Renal pelvis (tissue), 4 donors: ENCODE measurements around the gene SH2D3C. TPM values are rescaled to one million over a fixed set of nuclear protein-coding genes. Genes with fewer than 3 reads are reported as not detected.
A peak's percentile ranks its signal among the peaks of the same experiment; 100 is the strongest.

Source experiments
- DNase-seq: peaks from one replicate; pipeline ENCODE4 v3.0.0-alpha.2; 2013
- polyA plus RNA-seq, 3 donors: library from polyadenylated mRNA; unstranded; fragments of 120-200 nt; gene quantifications; one replicate each; pipeline ENCODE4 v1.2.1, GENCODE V29; 2013; ENCODE audit not compliant: insufficient read length in 3 of 3

SH2D3C gene
- polyA plus RNA-seq, 3 donors, result 13.4 to 20.4 (median 19.7) TPM

DNA sequence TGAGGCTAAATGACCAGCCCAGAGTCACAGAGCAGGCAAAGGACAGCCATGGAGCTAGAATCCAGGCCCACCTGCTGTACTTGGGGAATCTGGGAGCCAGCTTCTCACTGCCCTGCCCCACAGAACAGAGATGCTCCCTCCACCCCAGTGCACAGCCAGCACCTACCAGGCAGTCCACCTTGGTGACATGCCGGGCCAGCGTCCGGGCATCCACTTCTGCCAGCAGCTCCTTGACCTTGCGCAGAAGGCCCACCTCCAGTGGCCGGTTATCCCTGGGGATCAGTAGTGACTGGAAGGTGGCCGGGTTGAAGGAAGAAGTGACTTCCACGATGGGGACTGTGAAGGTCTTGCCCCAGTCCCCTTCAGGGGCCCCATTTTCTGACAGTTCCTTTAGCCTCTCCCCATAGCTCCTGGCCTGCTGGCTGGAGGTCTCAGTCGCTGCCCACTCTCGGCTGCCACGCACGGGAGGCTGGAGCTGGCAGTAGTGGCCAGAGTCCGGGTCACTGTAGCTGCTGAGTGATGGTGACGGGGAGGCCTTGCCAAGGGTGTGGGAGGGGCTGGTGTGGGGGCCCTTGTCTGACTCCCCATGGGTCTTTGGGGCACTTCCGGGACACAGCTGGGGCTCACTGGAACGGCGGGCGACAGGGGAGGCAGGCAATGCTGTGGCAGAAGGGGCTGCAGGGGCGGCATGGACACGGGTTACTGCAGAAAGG, 33.9 kb downstream of the SH2D3C start:
- no peak for DNase-seq

DNA sequence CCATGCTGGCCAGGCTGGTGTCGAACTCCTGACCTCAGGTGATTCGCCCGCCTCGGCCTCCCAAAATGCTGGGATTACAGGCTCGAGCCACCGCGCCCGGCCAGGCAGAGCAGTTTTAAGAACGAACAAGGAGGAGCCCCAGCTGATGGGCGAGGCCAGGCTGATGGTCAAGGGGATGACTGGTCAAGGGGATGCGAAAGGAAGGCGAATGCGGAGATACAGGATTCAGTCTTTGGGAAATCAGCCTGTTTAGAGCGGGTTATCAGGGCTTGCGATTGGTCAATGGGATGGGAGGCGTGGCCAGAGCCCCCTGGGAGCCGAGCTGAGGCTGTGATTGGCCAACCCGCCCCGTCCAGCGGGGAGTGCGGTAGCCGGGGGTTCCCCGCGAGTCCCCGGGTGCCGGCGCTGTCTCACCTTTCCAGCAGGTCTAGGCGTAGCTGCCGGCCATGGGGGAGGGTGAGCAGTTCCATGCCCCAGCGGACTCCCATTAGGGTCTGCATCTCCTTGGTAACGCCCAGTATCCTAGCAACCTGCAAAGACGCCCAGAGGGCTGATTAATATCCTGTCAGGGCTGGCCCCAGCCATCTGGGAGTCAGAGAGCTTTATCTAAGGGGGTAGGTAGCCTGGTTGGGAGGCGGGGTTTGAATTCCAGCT, 35.9 kb downstream of the SH2D3C start:
- peak; percentile 90 for DNase-seq

DNA sequence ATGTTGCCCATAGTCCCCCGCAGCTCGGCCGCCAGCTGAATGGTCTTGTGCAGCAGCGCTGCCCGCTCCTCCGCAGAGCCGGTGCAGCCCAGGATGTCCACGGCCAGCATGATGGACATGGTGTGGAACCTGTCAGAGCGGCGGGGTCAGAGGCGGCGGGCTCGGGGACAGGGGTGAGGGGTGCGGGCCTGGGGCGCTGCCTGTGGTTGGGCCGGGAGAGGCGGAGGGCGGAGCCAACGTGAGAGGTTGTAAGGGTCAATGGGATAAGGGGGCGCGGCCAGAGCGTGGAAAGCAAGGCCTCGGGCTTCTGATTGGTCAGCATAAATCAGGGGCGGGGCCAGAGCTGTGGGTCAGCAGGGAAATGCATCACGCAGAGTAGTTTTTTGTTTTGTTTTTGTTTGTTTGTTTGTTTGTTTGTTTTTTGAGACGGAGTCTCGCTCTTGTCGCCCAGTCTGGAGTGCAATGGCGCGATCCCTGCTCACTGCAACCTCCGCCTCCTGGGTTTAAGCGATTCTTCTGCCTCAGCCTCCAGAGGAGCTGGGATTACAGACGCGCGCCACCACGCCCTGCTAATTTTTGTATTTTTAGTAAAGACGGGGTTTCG, 36.5 kb downstream of the SH2D3C start:
- peak; percentile 75 for DNase-seq

DNA sequence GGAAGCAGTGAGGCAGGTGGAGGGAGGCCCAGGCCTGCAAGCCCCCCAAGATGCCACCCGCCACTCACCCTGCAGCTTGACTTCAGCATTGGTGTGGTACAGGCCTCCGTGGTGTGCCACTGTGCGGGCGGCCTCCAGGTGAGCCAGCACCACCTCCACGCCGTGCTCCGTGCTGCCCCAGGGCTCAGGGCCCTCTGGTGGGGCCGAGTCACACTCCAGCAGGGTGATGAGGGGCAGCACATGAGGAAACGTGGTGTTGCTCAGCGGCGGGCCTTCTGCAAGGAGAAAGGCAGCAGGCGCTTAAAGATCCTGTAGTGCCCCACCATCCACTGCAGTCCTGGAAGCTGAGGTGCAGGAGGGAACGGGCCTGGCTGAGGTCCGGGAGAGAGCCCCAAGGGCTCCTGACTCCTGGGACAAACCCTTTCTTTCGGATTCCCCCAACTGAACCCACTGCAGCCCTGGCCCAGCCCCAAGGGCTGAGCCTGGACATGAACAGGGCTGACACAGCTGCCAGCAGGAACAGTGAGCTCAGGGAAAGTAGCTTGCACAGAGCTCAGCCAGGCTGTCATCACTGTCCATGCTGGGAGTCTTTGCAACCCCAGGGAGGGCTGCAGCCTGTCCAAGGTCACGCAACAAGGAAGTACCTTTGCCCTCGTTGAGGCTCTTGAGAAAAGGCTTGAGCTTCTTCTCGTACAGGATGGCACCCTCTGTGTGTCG, 38.7 kb downstream of the SH2D3C start:
- no peak for DNase-seq

DNA sequence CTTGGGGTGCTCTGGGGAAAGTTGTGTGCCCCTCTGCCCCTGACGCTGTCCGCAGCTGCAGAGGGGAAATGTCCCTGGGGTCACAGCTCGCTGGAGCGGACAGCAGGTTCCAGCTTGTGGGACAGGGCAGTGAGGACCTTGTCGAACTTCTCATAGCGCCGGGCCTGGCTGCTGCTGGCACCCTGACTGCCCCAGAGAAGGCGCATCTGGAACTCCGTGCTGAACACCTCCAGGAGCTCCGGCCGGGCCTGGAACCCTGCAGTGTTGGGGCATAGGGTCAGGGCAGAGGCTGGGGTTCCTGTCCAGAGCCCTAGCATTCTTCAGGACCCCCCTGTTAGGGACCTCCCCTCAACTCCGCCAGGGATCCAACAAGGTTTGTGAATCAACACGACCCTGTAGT, 39.8 kb downstream of the SH2D3C start:
- DNase-seq, result no peak

DNA sequence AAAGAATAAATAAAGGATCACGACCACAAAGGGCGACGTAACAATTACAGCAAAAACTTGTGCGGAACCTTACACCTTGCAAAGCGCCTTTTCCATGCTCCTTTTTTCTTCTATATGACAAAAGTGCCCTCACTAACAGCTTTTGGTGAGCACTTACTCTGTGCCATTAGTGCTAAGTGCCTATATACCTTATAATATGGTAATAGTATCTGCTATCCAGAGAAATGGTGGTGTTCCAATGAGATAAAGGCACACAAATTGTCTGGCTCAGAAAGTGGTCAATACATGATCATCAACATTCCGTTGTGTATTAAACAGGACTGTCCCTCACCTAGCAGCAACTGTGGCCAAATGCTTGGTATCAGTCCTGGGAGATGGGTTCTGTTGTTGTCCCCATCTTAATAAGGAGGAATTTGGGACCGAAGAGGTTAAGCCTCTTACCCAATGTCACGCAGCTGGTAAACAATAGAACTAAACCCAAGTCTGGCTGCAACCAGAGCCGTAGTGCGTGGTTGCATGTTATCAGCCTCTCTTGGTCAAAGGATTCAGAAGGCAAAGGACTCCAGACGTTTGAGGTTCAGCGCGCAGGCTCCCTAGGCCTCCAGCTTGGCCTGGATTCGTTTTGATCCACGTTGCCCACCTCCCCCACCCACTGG, 42.8 kb downstream of the SH2D3C start:
- no peak for DNase-seq

DNA sequence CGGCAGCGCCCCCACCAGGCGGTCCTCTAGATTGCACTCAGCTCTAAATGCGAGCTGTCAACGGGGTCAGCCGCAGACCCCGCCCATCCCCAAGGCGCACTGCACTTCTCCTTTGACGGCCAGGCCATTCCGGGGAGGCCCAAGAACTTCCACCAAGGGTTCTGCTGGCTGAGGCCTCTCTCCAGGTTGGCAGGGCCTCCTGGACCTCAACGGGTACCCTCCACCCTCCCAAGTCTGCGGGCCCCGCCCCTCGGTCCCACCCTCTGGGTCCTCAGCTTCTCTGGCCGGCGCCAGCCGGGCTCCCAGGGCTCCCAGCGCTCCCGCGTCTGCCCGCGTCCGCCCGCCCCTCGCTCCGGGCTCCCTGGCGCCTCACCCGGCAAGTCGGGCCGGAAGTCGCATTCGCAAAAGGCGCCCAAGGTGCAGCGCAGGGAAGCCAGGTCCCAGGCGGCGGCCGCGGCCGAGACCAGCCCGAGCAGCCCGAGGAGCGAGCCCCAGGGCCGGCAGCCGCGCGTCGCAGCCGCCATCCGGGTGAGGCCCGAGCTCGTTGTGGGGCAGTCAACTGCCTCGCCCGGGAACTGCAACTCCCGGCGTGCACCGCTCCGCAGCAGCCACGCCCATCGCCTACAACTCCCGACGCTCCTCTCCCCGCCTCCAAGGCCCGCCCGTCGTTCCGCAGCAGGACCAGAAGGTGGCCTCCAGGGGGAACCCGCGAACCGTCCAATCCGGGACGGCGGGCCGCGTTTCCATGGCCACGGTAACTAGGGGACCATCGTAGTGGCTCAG, 43.5 kb downstream of the SH2D3C start, which contains the start of gene TOR2A:
TOR2A (minus strand) TSS at position 548 of the 783 bp plus-strand sequence; CDS start at position 524, 24 bp downstream.
- peak; percentile 98 for DNase-seq

DNA sequence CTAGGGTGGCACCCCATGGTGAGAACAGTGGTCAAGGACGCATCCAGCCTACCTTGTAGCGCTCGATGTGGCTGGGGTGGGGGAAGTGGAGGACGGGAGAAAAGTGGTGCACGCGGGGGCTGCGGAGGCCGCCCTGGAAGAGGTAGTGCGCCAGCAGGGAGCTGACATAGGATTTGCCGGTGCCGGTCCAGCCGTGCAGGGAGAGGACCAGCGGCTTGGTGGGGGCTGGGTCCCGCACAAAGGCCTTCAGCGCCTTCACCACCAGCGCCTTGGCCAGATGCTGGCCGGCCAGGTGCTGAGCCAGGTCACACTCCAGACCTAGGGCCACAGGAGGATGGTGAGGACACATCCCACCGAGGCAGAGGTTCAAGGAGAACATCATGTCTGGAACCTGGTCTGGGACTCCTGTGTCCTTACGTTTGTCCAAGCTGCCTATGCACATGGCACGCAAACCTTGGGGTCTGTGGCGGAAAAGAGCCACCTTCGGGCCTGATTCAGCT, 44.2 kb downstream of the SH2D3C start:
- no peak for DNase-seq

DNA sequence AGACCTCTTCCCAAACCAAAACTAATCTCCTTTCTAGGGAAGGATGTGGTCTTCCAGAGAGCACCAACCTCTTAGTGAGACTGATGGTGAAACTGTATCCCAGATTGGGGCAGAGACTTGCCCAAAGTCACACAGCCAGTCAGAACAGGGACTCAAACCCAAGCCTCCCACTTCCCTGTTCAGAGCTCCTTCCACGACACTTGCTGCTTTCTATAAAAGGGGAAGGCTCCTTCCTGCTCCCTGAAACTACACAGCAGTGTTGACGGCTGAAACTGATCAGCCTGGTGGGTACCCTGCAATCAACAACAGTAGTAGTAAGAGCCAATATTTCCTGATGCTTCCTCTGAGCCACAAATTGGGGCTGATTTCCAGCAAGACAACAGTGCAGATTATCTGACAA, 44.9 kb downstream of the SH2D3C start:
- no peak for DNase-seq

DNA sequence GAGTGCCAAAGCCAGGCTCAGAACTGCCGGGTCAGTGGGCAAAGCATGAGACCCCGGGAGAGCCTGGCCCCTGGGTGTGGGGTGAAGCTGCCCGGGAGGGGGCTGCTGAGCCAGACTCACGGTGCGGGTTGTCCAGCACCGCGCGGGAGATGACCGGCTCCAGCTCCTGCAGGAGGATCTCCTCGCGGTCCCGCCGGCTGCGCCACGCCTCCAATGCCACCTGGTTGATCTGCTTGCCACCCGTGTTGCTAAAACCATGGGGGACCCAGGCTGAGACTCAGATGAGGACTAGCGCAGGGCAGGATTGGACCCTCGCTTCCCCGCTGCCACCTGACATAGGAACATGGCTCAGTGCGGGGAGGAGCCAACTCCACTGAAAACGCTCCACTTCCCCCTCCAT, 46.0 kb downstream of the SH2D3C start:
- DNase-seq, result no peak

DNA sequence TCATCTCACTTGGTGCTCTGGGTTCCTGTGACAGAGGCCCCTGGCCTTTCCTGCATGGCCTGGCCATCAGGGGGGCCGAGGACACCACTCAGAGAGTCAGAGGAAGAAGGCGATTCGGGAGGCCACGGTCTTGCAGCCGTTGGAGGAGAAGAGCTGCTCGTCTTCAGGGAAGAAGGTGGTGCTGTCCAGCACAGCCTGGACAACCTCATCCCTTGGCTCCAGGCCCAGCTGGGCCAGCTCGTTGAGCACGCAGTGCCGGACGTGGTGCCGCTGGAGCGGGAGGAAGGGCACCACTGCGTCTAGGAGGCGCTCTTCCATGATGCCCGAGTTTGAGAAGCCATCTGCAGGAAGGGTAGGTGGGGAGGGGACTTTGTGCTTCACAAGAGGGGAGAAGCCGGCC, 46.5 kb downstream of the SH2D3C start:
- DNase-seq, result no peak

DNA sequence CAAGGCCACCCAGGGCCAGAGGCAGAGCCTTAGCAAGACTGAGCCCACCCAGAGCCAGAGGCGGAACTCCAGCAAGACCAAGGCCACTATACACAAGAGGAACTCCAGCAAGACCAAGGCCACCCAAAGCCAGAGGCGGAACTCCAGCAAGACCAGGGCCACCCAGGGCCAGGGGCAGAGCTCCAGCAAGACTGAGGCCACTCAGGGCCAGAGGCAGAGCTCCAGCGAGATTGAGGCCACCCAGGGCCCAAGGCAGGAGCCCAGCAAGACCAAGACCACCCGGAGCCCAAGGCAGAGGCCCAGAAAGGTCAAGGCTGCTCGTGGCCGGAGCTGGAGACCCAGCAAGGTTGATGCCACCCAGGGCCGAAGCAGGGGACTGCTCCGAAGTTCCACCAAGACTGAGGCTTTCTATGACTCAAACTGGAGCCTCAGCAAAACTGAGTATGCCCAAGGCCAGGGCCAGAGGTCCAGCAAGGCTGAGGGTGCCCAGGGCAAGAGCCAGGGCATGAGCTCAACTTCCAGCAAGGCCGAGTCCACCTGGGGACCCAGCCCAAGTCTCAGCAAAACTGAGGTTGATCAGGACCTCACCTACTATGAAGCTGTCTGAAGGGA, 47.6 kb downstream of the SH2D3C start:
- no peak for DNase-seq

DNA sequence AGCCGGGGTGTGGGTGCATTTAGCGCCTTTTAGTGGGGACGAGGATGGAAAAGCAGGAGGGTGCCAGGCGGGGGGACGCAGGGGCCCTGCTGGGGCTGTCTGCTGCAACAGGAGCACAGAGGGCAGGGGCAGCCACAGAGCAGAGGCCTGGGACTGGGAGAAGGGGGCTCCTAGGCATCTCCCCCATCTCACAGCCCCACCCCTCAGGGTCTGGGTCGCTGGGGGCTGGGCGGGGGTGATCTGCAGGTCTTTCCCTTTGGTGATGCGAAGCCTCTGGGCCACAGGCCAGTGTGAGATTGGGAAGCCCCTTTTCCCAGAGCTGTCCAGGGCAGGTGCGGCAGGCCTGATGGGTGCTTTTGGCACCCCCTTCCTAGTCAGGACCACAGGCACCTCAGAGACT, 48.2 kb downstream of the SH2D3C start:
- DNase-seq, result no peak

DNA sequence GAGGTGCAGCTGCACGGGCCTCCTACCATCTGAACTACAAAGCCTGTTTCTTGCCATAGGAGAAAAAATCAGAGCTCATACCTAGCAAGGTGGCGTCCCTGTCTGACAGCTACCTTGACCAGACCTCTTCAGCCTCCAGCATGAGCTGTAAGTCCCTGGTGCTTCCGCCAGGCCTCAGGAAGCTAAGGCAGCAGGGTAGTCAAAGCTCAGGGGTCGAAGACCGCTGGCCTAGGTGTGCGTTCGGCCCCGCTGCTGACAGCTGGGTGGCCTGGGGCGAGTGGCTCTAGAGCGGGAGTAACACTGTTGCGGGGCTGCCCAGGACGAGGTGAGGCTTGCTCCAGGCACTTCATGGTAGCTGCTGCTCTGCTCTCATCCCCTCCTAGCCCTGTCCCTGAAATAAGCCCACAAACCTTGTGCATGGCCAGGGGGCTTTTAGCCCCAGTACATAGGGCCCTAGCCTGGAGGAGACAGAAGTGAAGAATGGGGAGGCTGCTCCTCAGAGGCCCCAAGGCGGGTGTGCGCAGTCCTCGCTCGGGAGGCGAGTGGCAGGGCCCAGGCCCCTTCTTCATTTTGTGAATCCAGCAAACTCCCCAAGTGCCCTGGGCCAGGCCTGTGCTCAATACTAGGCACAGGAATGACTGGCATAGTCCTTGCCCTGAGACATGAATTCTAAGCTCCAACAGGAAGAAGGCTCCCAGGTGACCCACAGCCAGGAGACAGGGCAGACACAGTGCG, 48.8 kb downstream of the SH2D3C start:
- DNase-seq, result no peak

DNA sequence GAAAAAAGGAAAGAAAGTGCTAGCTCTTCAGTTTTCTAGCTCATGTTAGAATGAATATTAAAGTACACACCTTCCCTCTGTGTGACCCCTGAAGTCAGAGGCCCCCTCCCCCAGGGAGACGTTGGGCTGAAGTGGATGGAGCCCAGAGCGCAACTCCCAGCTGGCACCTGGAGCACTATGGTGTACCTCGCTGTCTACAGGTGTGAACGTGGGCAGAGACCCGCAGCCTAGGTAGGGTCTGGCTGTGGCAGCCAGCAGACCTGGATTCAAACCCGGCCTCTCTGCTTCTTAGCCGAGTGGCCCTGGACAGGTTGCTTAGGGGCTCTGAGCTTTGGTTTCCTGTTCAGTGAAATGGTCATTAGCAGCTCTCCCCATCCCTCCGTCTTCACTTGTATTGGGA, 49.7 kb downstream of the SH2D3C start:
- DNase-seq, result no peak

DNA sequence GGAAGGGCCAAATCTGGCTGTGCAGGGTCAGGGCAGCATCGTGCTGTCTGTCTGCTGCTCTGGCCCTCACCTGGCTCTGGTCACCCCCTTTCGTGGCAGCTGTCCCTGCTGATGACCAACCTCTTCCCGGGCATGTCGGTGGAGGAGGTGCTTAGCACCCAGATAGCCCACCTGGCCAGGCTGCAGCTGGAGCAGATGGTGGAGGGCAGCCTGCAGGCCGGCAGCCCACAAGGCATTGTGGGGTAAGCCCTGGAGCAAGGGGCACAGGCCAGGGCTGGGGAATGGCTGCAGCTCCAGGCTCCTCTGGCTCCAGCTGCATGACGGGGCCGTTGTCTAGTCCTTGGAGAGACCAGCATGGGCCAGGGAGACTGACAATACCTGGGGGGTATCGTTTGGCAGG, 51.6 kb downstream of the SH2D3C start:
- no peak for DNase-seq

DNA sequence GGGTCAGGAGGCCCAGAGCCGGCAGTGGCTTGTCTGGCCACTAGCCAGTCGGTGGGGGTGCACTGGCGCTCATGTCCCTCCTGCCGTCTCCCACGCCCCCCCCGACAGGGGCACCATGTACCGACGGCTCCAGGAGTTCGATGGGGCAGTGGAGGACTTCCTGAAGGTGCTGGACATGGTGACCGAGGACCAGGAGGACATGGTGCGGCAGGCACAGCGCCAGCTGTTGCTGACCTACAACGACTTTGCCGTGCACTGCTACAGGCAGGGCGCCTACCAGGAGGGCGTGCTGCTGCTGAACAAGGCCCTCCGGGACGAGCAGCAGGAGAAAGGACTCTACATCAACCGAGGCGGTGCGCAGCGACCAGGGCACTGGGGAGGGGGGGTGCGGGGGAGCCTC, 54.5 kb downstream of the SH2D3C start:
- DNase-seq, result no peak

DNA sequence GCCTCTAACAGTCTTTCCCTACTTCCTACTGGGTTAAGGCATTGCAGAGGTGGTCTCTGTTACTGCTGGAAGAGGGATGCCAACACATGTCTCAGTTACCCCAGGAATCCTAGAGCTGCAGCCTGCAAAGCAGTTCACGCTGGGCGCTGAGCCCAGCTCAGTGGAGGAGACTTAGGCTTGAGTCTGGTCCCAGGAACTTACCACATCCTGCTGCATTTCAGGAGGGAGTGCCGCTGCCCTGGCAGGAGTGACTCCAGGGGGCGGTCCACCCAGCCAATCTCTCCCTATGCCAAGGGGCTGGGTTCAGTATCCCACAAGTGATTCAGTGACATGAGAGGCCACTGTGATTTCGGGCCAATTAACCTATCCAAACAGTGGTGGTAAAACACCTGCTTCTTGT, 55.0 kb downstream of the SH2D3C start:
- no peak for DNase-seq

DNA sequence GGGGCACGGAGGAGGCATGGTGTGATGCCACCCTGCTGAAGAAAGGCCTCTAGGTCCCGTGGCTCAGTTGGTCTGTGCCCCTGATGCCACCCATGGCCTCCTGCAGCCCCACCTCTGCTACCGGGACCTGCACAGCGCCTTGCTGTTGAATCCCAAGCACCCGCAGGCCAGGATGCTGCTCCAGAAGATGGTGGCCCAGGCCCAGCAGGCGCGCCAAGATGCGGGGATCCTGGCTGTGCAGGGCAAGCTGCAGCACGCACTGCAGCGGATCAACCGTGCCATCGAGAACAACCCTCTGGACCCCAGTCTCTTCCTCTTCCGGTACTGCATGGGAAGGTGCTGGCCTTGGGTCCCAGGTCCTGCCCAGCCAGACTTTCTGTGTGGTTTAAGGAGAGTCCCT, 55.5 kb downstream of the SH2D3C start:
- no peak for DNase-seq
